CD4-positive, alpha-beta T cell treated with Interleukin-10 for 1 hour (primary cell): ENCODE results near the gene TAF5.
"Not testable (repeated sequence)": the region's sequence is repeated elsewhere in the genome, so short reads cannot be mapped to it uniquely, and the experiment has no call there.

ENCODE experiments used
- DNase-seq: peaks from one replicate; pipeline ENCODE4 v3.0.0-alpha.2; 2020

TAF5 gene

DNA sequence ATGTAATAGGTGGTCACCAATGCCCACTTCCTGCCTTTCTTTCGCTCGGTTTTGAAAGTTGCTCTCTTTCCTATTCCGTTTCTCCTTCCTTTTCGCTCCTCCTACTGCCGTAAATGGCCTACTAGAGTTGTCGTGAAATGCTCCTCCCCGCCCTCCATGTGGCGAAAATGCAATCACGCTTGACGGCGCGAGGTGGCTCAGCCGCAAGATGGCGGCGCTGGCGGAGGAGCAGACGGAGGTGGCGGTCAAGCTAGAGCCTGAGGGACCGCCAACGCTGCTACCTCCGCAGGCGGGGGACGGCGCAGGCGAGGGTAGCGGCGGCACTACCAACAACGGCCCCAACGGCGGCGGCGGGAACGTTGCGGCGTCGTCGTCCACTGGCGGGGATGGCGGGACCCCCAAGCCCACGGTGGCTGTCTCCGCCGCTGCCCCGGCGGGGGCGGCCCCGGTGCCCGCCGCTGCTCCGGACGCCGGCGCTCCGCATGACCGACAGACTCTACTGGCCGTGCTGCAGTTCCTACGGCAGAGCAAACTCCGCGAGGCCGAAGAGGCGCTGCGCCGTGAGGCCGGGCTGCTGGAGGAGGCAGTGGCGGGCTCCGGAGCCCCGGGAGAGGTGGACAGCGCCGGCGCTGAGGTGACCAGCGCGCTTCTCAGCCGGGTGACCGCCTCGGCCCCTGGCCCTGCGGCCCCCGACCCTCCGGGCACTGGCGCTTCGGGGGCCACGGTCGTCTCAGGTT, at the start of gene TAF5:
Gene TAF5, plus strand, starts transcription at position 195 of the 737 bp plus-strand sequence. Its CDS starts 14 bp downstream, at position 209.
- DNase-seq = peak; percentile 94

DNA sequence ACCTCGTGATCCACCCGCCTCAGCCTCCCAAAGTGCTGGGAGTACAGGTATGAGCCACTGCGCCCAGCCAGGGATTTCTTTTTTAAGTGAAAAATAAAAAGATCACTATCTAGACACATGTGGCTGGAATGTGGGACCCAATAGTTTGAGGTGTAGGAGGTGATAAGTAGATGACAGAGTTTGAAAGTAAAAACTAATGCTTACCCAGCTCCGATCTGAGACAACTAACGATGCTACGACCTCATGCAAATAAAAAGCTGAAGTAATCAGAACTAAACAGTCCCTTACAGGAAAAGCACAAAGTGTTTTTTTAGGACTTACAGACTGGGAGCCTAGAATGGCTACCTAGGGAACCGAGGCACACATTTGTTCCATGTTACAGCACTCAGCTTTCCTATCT, 39.9 kb upstream of the TAF5 start:
- no peak for DNase-seq

DNA sequence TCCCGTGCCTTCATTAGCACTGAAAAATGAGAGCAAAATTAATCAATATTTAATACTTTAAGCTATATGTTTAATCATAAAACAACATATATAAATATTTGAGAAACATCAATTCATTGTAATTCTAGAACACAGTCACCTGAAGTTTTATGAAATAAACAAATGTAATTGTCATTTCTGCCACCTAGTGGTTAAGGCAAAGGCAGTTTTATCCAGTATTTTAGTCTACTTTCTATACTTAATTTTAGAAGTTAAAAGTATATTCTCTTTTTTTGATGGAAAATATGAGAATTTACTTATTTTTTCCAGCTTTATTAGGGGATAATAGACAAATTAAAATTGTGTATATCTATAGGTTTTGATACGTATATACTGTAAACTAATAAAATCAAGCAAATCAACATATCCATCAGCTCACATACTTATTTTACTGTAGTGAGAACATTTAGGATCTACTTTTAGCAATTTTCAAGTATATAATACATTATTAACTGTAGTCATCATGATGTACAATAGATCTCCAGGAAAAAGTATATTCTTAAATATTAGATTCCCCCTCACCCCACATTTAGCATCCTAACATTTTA, 33.7 kb upstream of the TAF5 start:
- peak; percentile 22 for DNase-seq

DNA sequence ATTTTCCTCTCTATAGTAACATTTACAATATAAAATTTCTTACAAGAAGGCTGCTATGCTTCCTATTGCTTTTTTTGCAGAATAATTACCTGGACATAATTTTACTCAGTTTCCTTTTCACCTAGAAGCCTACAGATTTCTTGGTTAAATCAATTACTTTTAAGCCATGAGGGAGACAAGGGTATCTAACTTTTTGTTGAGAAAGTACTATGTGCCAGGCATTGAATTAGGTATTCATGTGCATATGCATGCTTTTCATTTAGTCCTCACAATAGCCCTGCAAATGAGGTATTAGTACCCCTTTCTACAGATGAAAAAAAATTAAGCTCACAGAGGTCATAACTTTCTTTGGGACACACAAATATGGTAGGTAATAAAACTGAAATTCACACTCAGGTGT, 33.2 kb upstream of the TAF5 start:
- DNase-seq = no peak

DNA sequence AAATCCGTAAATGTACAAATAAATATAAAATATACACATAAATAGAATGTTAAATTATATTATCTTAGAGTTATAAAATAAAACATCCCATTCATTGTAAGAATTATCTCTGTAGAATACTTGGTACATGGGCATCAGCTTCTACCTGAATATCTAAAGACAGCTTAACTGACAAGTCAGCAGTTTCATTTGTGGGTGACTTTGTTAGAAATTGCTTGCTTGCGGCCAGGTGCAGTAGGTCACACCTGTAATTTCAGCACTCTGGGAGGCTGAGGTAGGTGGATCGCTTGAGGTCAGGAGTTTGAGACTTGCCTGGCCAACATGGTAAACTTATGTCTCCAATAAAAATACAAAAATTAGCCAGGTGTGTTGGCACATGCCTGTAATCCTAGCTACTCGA, 31.4 kb upstream of the TAF5 start:
- DNase-seq = no peak

DNA sequence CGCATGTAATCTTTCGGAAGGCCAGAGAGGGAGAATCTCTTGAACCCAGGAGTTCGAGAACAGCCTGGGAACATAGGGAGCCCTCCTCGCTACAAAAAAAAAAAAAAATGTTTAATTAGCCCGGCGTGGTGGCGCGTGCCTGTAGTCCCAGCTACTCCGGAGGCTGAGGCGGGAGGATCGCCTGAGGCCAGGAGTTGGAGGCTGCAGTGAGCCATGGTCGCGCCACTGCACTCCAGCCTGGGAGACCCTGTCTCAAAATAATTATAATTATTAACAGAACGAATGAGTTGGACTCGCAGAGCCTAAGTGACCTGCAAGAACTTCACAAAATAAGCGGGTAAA, 17.6 kb upstream of the TAF5 start:
- DNase-seq = no peak

DNA sequence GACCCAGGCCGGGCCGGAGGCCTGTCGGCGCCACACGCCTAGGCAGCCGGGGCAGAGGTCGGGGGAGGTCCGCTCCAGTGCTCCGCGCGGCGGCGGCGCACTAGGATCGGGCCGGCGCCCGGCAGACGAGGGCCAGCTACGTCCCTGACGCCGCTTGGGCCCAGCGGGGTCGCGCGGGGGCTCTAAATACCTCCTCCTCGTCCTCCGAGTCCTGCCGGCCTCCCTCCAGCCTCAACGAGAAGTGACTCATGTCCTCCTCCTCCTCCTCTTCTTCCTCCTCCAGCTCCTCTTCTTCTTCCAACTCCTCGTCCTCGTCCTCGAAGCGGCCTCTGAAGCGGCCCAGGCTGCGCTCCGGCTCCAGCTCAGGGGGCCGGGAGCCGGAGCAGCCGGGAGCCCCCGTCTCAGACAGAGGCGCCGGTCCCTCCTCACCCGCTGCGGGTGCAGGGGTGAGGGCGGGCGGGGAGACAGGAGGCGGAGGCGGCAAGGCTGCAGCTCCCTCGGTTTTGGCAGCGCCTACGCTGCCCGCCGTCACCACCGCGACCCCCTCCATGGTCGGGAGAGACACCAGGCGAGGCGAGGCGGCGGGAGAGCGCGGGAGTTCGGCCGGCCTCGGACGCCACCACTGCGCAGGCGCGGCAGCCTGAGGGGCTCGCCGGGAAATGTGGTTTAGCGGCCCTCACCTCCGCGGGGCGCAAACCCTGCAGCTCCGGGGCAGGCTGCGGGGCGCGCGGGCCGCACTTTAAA, 17.1 kb upstream of the TAF5 start, which contains the start of gene PCGF6:
Gene PCGF6, minus strand, starts transcription at position 624 of the 744 bp plus-strand sequence. Its CDS starts 74 bp downstream, at position 550.
- peak; percentile 75 for DNase-seq

DNA sequence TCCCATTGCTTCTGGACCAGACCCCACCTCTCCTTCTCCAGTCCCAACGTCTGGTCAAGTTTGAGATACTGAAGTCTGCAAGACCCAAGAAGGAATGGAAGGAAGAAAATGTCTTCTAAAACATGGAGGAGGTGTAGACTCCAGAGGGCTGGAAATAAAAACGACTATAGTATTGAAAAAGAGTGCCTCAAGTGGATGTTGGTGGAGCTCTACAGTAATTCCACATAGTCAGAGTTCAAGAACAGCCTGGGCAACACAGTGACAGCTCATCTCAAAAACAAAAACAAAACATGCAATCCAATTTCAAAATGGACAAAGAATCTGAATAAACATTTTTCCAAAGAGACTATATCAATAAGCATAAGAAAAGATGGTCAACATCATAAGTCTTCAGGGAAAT, 14.5 kb upstream of the TAF5 start:
- no peak for DNase-seq

DNA sequence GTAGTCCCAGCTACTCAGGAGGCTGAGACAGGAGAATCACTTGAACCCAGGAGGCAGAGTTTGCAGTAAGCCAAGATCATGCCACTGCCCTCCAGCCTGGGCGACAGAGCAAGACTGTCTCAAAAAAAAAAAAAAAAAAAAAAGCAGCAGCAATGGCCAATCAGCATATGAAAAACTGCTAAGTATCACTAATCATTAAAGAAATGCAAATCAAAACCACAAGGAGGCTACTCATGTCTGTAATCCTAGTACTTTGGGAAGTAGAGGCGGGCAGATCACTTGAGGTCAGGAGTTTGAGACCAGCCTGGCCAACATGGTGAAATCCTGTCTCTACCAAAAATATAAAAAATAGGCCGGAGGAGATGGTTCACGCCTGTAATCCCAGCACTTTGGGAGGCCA, 13.2 kb upstream of the TAF5 start:
- not testable (repeated sequence) for DNase-seq

DNA sequence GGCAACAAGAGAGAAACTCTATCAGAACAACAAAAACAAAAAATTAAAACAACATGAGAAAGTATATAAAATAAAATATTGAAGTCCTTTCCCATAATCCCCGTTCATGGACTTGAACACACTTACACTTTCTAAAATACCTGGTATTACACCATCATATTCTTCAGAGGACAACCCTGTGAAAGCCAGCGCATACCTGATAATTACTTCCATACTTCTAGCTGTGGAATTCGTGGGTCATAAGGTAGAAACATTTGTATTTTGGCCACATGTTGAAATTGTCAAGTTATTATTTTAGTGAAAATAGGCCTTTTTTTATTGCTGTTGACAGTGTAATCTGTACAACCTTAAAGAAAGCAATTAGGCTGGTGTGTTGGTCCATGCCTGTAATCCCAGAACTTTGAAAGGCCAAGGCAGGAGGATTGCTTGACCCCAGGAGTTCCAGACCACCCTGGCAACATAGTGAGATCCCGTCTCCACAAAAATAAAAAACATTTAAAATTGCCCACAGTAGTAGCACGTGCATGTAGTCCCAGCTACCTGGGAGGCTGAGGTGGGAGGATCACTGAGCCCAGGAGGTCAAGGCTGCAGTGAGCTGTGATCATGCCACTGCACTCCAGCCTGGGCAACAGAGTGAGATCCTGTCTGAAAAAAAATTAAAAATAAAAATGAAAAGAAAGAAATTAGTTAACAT, 11.7 kb upstream of the TAF5 start:
- no peak for DNase-seq

DNA sequence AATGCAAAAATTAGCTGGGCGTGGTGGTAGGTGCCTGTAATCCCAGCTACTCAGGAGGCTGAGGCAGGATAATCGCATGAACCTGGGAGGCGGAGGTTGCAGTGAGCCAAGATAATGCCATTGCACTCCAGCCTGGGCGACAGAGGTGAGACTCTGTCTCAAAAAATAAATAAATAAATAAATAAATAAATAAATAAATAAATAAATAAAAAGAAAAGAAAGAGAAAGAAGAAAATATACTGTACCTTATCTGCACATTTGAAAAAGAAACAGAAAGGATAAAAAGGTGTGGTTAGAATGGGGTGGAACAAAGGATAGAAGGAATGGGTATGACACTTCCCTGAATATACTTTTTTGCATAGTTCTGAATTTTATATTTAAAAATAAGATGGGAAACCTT, 8.3 kb upstream of the TAF5 start:
- DNase-seq = not testable (repeated sequence)

DNA sequence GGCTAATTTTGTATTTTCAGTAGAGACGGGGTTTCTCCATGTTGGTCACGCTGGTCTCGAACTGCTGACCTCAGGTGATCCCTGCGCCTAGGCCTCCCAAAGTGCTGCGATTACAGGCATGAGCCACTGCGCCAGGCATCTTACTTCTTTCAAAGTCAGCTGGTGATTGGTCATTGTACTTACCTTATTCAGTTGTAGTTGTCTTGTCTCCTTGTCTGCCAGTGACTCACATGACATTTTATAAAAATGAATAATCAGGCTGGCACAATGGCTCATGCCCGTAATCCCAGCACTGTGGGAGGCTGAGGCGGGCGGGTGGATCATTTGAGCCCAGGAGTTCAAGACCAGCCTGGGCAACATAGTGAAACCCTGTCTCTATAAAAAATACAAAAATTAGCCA, 7.0 kb upstream of the TAF5 start:
- DNase-seq = not testable (repeated sequence)

DNA sequence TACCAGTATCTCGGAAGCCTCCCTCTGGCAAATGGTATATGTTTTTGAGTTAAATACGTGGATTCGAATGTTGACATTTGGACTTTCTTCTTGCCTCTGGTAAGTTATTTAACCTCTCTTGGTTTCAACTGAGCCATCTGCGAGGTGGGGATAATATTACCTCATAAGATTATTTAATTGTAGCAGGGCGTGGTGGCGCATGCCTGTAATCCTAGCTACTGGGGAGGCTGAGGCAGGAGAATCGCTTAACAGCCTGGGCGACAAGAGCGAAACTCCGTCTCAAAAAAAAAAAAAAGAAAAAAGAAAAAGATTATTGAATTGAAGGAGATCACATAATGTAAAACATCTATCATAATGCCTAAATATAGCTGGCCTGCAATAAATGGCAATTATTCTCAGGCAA, 396 bp upstream of the TAF5 start:
- DNase-seq = no peak

DNA sequence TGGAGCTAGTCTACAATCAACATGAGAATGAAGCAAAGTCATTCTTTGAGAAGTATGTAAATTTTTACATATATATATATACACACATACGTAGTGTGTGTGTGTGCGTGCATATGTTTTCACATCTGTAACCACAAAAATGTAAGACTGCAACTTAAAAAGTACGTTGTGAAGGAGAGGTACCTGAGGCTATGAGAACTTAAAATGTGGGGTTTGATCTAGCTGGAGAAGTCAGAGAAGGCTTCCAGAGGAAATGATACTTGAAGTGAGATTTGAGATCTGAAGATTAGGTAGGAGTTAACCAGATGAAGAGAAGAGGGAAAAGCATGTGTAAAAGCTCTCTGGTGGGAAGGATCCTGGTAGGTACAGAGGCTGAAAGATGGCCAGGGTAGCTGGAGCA, 5.8 kb downstream of the TAF5 start:
- DNase-seq = no peak

DNA sequence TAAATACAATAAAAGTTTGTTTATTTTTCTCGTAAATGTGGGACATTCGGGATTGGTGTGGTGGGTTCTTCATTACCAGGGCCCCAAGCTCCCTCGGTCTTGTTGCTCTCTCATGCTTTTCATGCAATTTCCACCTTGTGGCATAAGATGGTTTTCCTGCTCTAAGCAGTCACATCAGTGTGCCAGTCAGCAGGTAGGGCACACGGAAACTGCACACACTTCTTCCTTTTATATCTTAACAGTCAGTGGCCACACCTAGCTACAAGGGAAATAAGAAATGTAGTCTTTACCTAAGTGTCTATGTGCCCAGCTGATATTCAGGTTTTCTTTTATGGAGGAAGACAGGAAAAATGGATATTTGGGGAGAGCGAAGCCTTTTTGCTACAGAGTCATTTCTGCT, 6.5 kb downstream of the TAF5 start:
- DNase-seq = no peak

DNA sequence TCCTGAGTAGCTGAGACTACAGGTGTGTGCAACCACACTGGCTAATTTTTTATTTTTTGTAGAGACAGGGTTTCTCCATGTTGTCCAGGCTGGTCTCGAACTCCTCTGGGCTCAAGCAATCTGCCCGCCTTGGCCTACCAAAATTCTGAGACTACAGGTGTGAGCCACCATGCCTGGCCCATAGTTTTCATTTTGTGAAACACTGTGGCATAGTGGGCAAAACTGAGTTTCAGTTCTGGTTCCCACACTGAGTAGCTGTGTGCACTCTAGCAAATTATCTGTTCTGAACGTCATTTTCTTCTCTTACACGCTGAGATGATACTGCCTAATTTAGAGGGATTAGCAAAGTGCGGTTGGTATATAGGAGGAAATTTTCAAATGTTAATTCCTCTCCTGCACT, 15.0 kb downstream of the TAF5 start:
- DNase-seq = no peak

DNA sequence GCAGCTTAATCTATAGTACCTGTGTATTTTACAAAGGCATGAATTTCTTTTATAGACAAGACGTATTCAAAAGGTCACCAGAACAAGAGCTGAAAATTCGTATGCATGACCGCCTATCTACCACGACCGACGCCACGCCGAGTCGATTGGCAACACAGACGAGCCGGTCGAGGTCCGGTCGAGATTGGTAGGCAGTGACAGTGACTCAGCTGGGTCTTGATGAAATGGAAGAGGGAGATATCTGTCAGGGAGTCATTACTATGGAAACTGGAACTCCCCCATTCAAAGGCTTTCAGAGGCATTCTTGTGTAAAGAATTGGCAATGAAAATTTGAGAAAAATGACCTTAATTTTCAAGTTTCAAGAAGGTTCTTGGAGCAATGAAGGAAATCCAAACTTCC, 26.4 kb downstream of the TAF5 start:
- no peak for DNase-seq

DNA sequence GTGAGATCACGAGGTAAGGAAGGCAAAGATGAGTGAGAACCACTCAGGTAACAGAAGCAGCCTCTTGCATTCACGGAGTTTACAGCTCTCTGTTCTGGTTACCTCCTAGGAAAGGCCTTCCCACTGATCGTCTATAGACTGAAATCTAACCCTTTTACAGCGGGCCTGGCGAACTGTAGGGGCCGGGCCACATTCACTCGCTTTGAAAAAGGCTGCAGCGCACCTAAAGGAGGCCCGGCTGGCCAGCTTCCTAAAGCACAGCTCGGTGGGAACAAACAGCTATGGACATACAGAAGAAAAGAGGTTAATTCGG, 27.9 kb downstream of the TAF5 start:
- DNase-seq = peak; percentile 4

DNA sequence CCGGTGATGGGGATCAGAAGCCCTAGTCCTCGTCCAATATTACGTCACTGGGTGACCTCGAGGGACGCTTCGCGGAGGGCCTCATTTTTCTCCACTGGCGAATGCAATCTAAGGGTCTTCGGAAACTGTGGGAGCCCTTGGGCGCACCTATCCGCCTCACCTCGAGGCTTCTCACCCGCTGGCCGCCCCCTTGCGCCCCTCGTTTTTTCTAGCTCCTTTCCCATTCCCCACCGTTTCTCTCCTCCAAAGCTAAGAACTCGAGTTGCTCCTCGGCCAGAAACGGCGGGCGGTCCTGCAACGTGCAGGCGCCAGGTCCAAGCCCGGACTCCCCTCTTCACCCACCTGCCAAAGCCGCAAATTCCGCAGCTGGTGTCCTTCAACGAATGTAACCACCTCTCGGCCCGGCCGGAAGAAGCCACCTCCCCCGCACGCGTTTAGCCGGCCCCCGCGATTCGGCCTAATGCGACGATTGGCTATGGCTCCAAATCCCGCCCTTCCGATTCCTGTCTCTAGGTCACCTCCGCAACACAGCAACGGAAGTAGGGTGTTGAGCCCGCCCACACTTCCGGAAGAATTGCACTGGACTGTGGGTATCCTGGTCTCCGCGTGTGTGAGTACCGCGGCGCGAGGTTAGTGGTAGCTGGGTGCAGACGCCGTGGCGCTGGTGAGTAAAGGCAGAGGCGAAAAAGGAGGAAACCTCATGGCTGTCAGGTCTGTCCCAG, 28.5 kb downstream of the TAF5 start, which contains the start of the genes ATP5MK and PDCD11:
Gene ATP5MK, minus strand, starts transcription at position 409 of the 722 bp plus-strand sequence. CDS start 4,018 bp downstream, outside the sequence.
Gene PDCD11, plus strand, starts transcription at position 560 of the 722 bp plus-strand sequence. CDS start 1,801 bp downstream, outside the sequence.
- peak; percentile 95 for DNase-seq

DNA sequence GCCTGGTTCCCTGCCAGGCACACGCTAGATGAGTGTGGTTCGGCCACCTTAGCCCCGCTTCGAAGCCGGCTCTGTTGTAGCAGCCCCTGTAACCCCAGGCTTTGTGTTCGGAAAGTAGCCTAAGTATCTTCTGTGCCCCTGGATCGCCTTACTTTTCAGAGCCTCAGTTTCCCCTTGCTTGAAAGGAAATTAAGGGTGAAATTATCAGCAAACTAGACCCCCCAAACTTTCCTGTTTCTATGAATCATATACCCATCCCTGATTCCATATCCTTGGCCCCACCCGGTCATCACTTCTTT, 29.0 kb downstream of the TAF5 start:
- DNase-seq = no peak

DNA sequence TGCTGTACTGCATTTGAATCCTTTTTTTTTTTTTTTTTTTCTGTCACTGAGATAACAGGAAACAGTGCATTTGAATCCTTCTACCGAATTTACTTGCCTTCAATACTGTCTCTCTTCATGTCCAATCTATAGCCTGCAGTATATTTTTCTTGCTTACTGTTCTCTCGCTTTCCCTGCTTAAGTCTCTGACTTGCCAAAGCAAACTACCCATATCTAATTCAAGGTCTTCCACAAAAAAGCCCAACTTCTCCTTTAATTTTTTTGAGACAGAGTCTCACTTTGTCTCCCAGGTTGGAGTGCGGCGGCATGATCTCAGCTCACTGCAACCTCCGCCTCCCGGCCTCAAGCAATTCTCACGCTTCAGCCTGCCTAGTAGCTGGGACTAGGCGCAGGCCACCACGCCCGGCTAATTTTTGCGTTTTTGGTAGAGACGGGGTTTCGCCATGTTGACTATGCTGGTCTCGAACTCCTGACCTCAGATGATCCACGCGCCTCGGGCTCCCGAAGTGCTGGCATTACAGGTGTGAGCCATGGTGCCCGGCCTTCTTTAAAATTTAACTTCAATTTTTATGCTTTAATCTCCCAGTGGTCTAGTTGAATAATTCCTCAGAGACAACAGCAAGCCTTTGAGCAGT, 29.5 kb downstream of the TAF5 start:
- DNase-seq = no peak

DNA sequence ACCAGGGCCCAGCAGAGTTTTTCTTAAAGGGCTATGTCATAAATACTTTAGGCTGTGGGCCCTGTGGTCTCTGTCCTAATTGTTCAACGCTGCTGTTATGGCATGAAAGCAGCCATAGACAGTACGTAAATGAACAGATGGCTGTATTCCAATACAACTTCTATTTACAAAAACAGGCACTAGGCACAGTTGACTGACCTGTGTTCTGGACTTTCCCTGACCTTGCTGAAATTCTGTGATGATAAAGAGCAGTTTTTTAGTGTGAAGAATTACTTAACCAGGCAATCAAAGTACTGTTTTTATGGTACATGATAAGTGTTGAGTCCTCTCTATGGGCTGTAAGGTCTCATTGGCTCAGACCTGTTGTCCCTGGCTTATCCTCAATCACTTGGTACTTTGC, 45.8 kb downstream of the TAF5 start:
- no peak for DNase-seq
